ENCODE results near the gene ARL9.

ARL9 gene

GRCh38 chr4:56469489-56470210 is 35.9 kb upstream of the ARL9 start:
- H4K20me1 ChIP-seq (ENCODE audit: insufficient read depth, low read length): peaks cover 11% of the 10 kb centered on the region; the same call in 1 of the 2 replicates
- peak overlapping the region in 1 of 2 experiments; percentile 87; a peak in 1 of 4 replicates for H3K4me3 ChIP-seq (ENCODE audit: low read depth in 1 of 2, low read length in 2 of 2)
- TF ChIP-seq EZH2 (IDR thresholded peaks at IDR 0.05; ENCODE audit: borderline replicate concordance, low read depth, low read length, severe bottlenecking) (no peak), CTCF (IDR thresholded peaks at IDR 0.05; ENCODE audit: borderline replicate concordance, extremely low read depth, low read length, poor library complexity, severe bottlenecking) (no peak)
- no peaks in the 10 kb centered on the region for H3K9me3 ChIP-seq (ENCODE audit: insufficient read depth, low read length, severe bottlenecking)
- H3K79me2 ChIP-seq (ENCODE audit: insufficient read depth, low read length): peaks cover 71% of the 10 kb centered on the region
- no peak for DNase-seq
- no peak overlapping the region for H2AFZ ChIP-seq (ENCODE audit: low read depth, low read length)
- ATAC-seq (ENCODE audit: insufficient read depth, low read depth): no peak
- peak overlapping the region; percentile 79 for H3K9ac ChIP-seq (ENCODE audit: low read depth, low read length)
- no peaks in the 10 kb centered on the region for H3K27me3 ChIP-seq (ENCODE audit: insufficient read depth, low read length, poor library complexity)
- H3K4me2 ChIP-seq (ENCODE audit: insufficient read depth, low read length): peak overlapping the region; percentile 79
- H3K36me3 ChIP-seq (ENCODE audit: insufficient read depth, low read length): peaks cover 47% of the 10 kb centered on the region
- H3K27ac ChIP-seq (ENCODE audit: low read length): no peak overlapping the region
- peaks cover 41% of the 10 kb centered on the region for H3K4me1 ChIP-seq (ENCODE audit: insufficient read depth, low read length)

- H3K79me2 ChIP-seq (ENCODE audit: insufficient read depth, low read length): peaks cover 10% of the 10 kb centered on the region; the same call in 1 of the 2 replicates
- H3K4me1 ChIP-seq (ENCODE audit: insufficient read depth, low read length): no peaks in the 10 kb centered on the region
- ATAC-seq (ENCODE audit: insufficient read depth, low read depth) (no peak), DNase-seq (no peak)
- H3K36me3 ChIP-seq (ENCODE audit: insufficient read depth, low read length): peaks cover 89% of the 10 kb centered on the region
- H3K4me2 ChIP-seq (ENCODE audit: insufficient read depth, low read length): no peak overlapping the region
- no peak overlapping the region for H2AFZ ChIP-seq (ENCODE audit: low read depth, low read length)
- no peaks in the 10 kb centered on the region for H3K9me3 ChIP-seq (ENCODE audit: insufficient read depth, low read length, severe bottlenecking)
- TF ChIP-seq CTCF (IDR thresholded peaks at IDR 0.05; ENCODE audit: borderline replicate concordance, extremely low read depth, low read length, poor library complexity, severe bottlenecking) (no peak), EZH2 (IDR thresholded peaks at IDR 0.05; ENCODE audit: borderline replicate concordance, low read depth, low read length, severe bottlenecking) (no peak)
- no peak overlapping the region for H3K27ac ChIP-seq (ENCODE audit: low read length)
- H3K9ac ChIP-seq (ENCODE audit: low read depth, low read length): no peak overlapping the region
- H3K27me3 ChIP-seq (ENCODE audit: insufficient read depth, low read length, poor library complexity): no peaks in the 10 kb centered on the region
- no peaks in the 10 kb centered on the region for H4K20me1 ChIP-seq (ENCODE audit: insufficient read depth, low read length)
- no peak overlapping the region for H3K4me3 ChIP-seq (ENCODE audit: low read depth in 1 of 2, low read length in 2 of 2)
These were observed 29.7 kb upstream of the ARL9 start for GRCh38 chr4:56475917-56476316.

- ATAC-seq (ENCODE audit: insufficient read depth, low read depth): no peak
- Histone ChIP-seq H4K20me1 (ENCODE audit: insufficient read depth, low read length) (no peaks in the 10 kb centered on the region), H2AFZ (ENCODE audit: low read depth, low read length) (no peak overlapping the region), H3K79me2 (ENCODE audit: insufficient read depth, low read length) (0 out of 2 replicates have a peak, but pooled peaks cover 2% of the 10 kb centered on the region), H3K36me3 (ENCODE audit: insufficient read depth, low read length) (peaks cover 82% of the 10 kb centered on the region), H3K9ac (ENCODE audit: low read depth, low read length) (no peak overlapping the region), H3K4me1 (ENCODE audit: insufficient read depth, low read length) (no peaks in the 10 kb centered on the region), H3K27ac (ENCODE audit: low read length) (no peak overlapping the region), H3K4me2 (ENCODE audit: insufficient read depth, low read length) (no peak overlapping the region), H3K27me3 (ENCODE audit: insufficient read depth, low read length, poor library complexity) (no peaks in the 10 kb centered on the region), H3K9me3 (ENCODE audit: insufficient read depth, low read length, severe bottlenecking) (no peaks in the 10 kb centered on the region), H3K4me3 (ENCODE audit: low read depth in 1 of 2, low read length in 2 of 2) (no peak overlapping the region)
- TF ChIP-seq EZH2 (IDR thresholded peaks at IDR 0.05; ENCODE audit: borderline replicate concordance, low read depth, low read length, severe bottlenecking): no peak
- TF ChIP-seq CTCF (IDR thresholded peaks at IDR 0.05; ENCODE audit: borderline replicate concordance, extremely low read depth, low read length, poor library complexity, severe bottlenecking): no peak
- DNase-seq: no peak
These were observed 28.3 kb upstream of the ARL9 start for GRCh38 chr4:56477192-56477702.

Data from DND-41 (cell line).